HepG2 (cell line): Measurements from ENCODE around the gene RPH3AL. TPM values are rescaled to one million over a fixed set of nuclear protein-coding genes. Genes with fewer than 3 reads are reported as not detected.

Experiments used
- ARNT2 ChIP-seq: sonication (generic); formaldehyde crosslinking; IDR thresholded peaks from 2 replicates; pipeline ENCODE4 v1.8.0; 2022; ENCODE audit warnings: mild to moderate bottlenecking, low read depth, missing genetic modification reagents, moderate library complexity
- ELF3 ChIP-seq: IDR thresholded peaks from 2 replicates; pipeline ENCODE4 v1.6.1; 2016; ENCODE audit warnings: missing genetic modification reagents, missing compliant biosample characterization
- HOXA3 ChIP-seq: sonication (generic); formaldehyde crosslinking; IDR thresholded peaks from 2 replicates; pipeline ENCODE4 v1.5.0; 2020; ENCODE audit warnings: missing genetic modification reagents
- IRX3 ChIP-seq: sonication (generic); formaldehyde crosslinking; IDR thresholded peaks from 2 replicates; pipeline ENCODE4 v1.8.1; 2023; ENCODE audit warnings: mild to moderate bottlenecking, low read depth, missing genetic modification reagents, borderline replicate concordance
- KAT2B ChIP-seq: fragments of 150-350 bp; IDR thresholded peaks from 2 replicates; pipeline ENCODE4 v1.6.1; 2014; ENCODE audit warnings: low read depth, low read length, borderline replicate concordance
- KLF9 ChIP-seq: IDR thresholded peaks from 2 replicates; pipeline ENCODE4 v1.6.1; 2016; ENCODE audit warnings: low read depth
- NAIF1 ChIP-seq: sonication (generic); formaldehyde crosslinking; IDR thresholded peaks from 2 replicates; pipeline ENCODE4 v1.5.0; 2020; ENCODE audit warnings: mild to moderate bottlenecking, missing genetic modification reagents, borderline replicate concordance
- NFE2L2 ChIP-seq: fragments of 150-350 bp; IDR thresholded peaks from 2 replicates; pipeline ENCODE4 v1.6.1; 2014; ENCODE audit warnings: low read length
- NR1H2 ChIP-seq: sonication (generic); formaldehyde crosslinking; IDR thresholded peaks from 2 replicates; pipeline ENCODE4 v1.8.1; 2022; ENCODE audit warnings: low read depth, missing genetic modification reagents, borderline replicate concordance
- PHF20 ChIP-seq: sonication (generic); formaldehyde crosslinking; IDR thresholded peaks from 2 replicates; pipeline ENCODE4 v1.5.0; 2020; ENCODE audit warnings: mild to moderate bottlenecking, missing genetic modification reagents
- PRPF4 ChIP-seq: fragments of 200-400 bp; formaldehyde crosslinking; IDR thresholded peaks from 2 replicates; pipeline ENCODE4 v1.6.1; 2016; ENCODE audit warnings: low read length, low read depth; ENCODE audit not compliant: poor library complexity, severe bottlenecking
- PTBP1 ChIP-seq: fragments of 200-400 bp; formaldehyde crosslinking; IDR thresholded peaks from 2 replicates; pipeline ENCODE4 v1.6.1; 2018; ENCODE audit warnings: low read length, low read depth; ENCODE audit not compliant: poor library complexity, severe bottlenecking
- RBM39 ChIP-seq: fragments of 200-400 bp; formaldehyde crosslinking; IDR thresholded peaks from one replicate; pipeline ENCODE4 v1.6.1; 2018; ENCODE audit warnings: antibody characterized with exemption, mild to moderate bottlenecking, low read depth, low read length; ENCODE audit not compliant: poor library complexity, severe bottlenecking
- RFX1 ChIP-seq: fragments of 450-650 bp; IDR thresholded peaks from 2 replicates; pipeline ENCODE4 v1.6.1; 2017
- RFXAP ChIP-seq: sonication (generic); formaldehyde crosslinking; IDR thresholded peaks from 2 replicates; pipeline ENCODE4 v1.4.0; 2020; ENCODE audit warnings: missing genetic modification reagents, borderline replicate concordance
- SNAI1 ChIP-seq: sonication (generic); formaldehyde crosslinking; IDR thresholded peaks from 2 replicates; pipeline ENCODE4 v1.5.0; 2020; ENCODE audit warnings: mild to moderate bottlenecking, missing genetic modification reagents, borderline replicate concordance
- SRSF4 ChIP-seq: fragments of 200-400 bp; formaldehyde crosslinking; IDR thresholded peaks from one replicate; pipeline ENCODE4 v1.6.1; 2018; ENCODE audit warnings: mild to moderate bottlenecking, low read depth, low read length, moderate library complexity; ENCODE audit not compliant: poor library complexity, severe bottlenecking
- YY1 ChIP-seq: IDR thresholded peaks from 2 replicates; pipeline ENCODE4 v1.6.1; 2011; ENCODE audit warnings: low read length, low read depth, moderate library complexity, mild to moderate bottlenecking; ENCODE audit not compliant: insufficient read depth, insufficient replicate concordance
- ZBTB8A ChIP-seq: sonication (generic); formaldehyde crosslinking; IDR thresholded peaks from 2 replicates; pipeline ENCODE4 v1.4.0; 2020; ENCODE audit warnings: mild to moderate bottlenecking, low read depth, missing genetic modification reagents, borderline replicate concordance
- ZFP36 ChIP-seq: fragments of 150-350 bp; IDR thresholded peaks from 2 replicates; pipeline ENCODE4 v1.6.1; 2018; ENCODE audit warnings: borderline replicate concordance, low read length, low read depth; ENCODE audit not compliant: partially characterized antibody
- ZFX ChIP-seq: sonication (generic); formaldehyde crosslinking; IDR thresholded peaks from 2 replicates; pipeline ENCODE4 v1.4.0; 2020; ENCODE audit warnings: mild to moderate bottlenecking, low read depth, missing genetic modification reagents, moderate library complexity
- ZNF230 ChIP-seq: sonication (generic); formaldehyde crosslinking; IDR thresholded peaks from 2 replicates; pipeline ENCODE4 v1.4.0; 2020; ENCODE audit warnings: mild to moderate bottlenecking, missing genetic modification reagents
- ZNF335 ChIP-seq: sonication (generic); formaldehyde crosslinking; IDR thresholded peaks from 2 replicates; pipeline ENCODE4 v1.4.0; 2020; ENCODE audit warnings: missing genetic modification reagents
- ZNF382 ChIP-seq: sonication (generic); formaldehyde crosslinking; IDR thresholded peaks from 2 replicates; pipeline ENCODE4 v1.5.0; 2020; ENCODE audit warnings: missing genetic modification reagents, mild to moderate bottlenecking, borderline replicate concordance
- ZNF564 ChIP-seq: sonication (generic); formaldehyde crosslinking; IDR thresholded peaks from 2 replicates; pipeline ENCODE4 v1.8.1; 2023; ENCODE audit warnings: mild to moderate bottlenecking, missing genetic modification reagents
- ZNF780A ChIP-seq: sonication (generic); formaldehyde crosslinking; IDR thresholded peaks from 2 replicates; pipeline ENCODE4 v1.8.0; 2022; ENCODE audit warnings: mild to moderate bottlenecking, missing genetic modification reagents, moderate library complexity
- ZNF816 ChIP-seq: sonication (generic); formaldehyde crosslinking; IDR thresholded peaks from 2 replicates; pipeline ENCODE4 v1.8.0; 2022; ENCODE audit warnings: missing genetic modification reagents, mild to moderate bottlenecking, borderline replicate concordance
- polyA plus RNA-seq, 8 experiments: library from polyadenylated mRNA; depleted of rRNA in 3 of 8; stranded (reverse) in 7 of 8; unstranded in 1 of 8; fragments of >200 nt; fragmentation: Illumina TruSeq in 4 of 8; extraction: Trizol in 4 of 8; gene quantifications; 2 replicates each; pipeline versions ENCODE4 v1.2.1 to v1.2.3, GENCODE V29; 2011 to 2016; ENCODE audit warnings: low read depth in 4 of 8, missing spikeins in 1 of 8, mixed read lengths in 1 of 8; ENCODE audit not compliant: insufficient read depth in 1 of 8
- total RNA-seq, 5 experiments: library from RNA; depleted of rRNA; stranded (reverse); fragments of >200 nt; fragmentation: Illumina TruSeq; extraction: Trizol; gene quantifications; 2 replicates each; pipeline ENCODE4 v1.2.3, GENCODE V29; 2016; ENCODE audit warnings: low read depth in 1 of 5
- TF ChIP-seq, protein P1 (sequence below): sonication (generic); formaldehyde crosslinking; IDR thresholded peaks from 2 replicates; pipeline ENCODE4 v1.8.1; 2023; ENCODE audit warnings: mild to moderate bottlenecking, missing genetic modification reagents, borderline replicate concordance
- TF ChIP-seq, protein P2 (sequence below): sonication (generic); formaldehyde crosslinking; IDR thresholded peaks from 2 replicates; pipeline ENCODE4 v1.4.0; 2020; ENCODE audit warnings: low read depth, mild to moderate bottlenecking, missing genetic modification reagents
- TF ChIP-seq, protein P3 (sequence below): sonication (generic); formaldehyde crosslinking; conservative IDR thresholded peaks from 2 replicates; pipeline ENCODE4 v1.4.0; 2020; ENCODE audit warnings: missing genetic modification reagents

Gene RPH3AL
- total and polyA plus RNA-seq, 2 of the 13 experiments (the other 11 are each of a cell fraction or from before 2014, with no cell fraction given) = 7.8 to 16.4 TPM

DNA sequence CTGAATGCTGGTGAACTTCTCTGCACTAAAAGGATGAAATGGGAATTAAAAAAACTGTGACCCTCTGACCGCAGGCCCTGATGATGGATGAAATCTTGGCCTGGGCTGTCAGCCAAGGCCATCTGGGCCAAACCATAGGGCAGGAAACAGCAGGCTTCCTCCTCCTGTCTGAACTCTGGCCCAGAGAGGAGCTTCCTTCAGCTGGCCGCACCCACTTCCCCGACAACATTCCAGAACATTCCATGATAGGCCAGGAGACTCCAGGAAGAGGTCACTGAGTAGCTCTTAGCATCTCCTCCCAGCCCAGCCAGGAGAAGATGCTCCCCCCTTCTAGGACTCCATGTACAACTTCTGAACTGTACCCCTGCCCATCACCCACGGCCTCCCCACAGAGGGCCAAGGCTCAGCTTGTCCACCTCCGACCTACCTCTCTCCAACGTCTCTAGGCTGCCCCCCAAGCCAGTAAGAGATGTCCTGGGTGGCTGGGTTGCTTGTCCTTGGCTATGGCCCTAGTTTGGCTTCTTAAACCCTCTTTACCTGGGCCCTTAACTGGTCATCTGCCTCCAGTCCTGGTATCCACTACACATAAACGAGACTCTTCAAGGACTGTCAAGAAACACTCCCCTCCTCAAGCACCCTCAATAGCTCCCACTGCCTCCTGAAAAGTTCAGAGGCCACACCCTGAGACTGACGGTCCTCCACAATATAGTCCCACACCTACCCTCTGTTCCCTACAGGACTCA, 1.7 kb downstream of the RPH3AL start (continued):
- TF ChIP-seq SNAI1 (CRISPR knock-in tag) = 0 out of 2 replicates have a peak, but pooled peaks have one; percentile 29
- TF ChIP-seq NFE2L2 = no peak
- no peak for TF ChIP-seq ARNT2 (CRISPR knock-in tag)
- TF ChIP-seq HOXA3 (CRISPR knock-in tag) = 0 out of 2 replicates have a peak, but pooled peaks have one; percentile 28
- no peak for TF ChIP-seq PTBP1
- no peak for TF ChIP-seq NAIF1
- no peak for TF ChIP-seq NR1H2 (CRISPR knock-in tag)
- no peak for TF ChIP-seq ZFP36
- no peak for TF ChIP-seq IRX3
- no peak for TF ChIP-seq PHF20 (CRISPR knock-in tag)
- TF ChIP-seq RBM39 = no peak
- no peak for TF ChIP-seq ZNF382 (CRISPR knock-in tag)
- no peak for TF ChIP-seq ZNF780A
- TF ChIP-seq YY1 = no peak
- no peak for TF ChIP-seq PRPF4
- no peak; the same call in 1 of the 2 replicates for TF ChIP-seq ZBTB8A (CRISPR knock-in tag)
- TF ChIP-seq ZNF816 = 0 out of 2 replicates have a peak, but pooled peaks have one; percentile 57
- TF ChIP-seq, protein P1, sequence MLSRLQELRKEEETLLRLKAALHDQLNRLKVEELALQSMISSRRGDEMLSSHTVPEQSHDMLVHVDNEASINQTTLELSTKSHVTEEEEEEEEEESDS = no peak
- TF ChIP-seq, protein P2, sequence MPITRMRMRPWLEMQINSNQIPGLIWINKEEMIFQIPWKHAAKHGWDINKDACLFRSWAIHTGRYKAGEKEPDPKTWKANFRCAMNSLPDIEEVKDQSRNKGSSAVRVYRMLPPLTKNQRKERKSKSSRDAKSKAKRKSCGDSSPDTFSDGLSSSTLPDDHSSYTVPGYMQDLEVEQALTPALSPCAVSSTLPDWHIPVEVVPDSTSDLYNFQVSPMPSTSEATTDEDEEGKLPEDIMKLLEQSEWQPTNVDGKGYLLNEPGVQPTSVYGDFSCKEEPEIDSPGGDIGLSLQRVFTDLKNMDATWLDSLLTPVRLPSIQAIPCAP (CRISPR knock-in tag) = no peak
- TF ChIP-seq ZNF230 (CRISPR knock-in tag) = no peak
- TF ChIP-seq ZFX (CRISPR knock-in tag) = peak; percentile 64
- no peak for TF ChIP-seq SRSF4
- no peak for TF ChIP-seq RFX1
- TF ChIP-seq, protein P3, sequence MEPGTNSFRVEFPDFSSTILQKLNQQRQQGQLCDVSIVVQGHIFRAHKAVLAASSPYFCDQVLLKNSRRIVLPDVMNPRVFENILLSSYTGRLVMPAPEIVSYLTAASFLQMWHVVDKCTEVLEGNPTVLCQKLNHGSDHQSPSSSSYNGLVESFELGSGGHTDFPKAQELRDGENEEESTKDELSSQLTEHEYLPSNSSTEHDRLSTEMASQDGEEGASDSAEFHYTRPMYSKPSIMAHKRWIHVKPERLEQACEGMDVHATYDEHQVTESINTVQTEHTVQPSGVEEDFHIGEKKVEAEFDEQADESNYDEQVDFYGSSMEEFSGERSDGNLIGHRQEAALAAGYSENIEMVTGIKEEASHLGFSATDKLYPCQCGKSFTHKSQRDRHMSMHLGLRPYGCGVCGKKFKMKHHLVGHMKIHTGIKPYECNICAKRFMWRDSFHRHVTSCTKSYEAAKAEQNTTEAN (CRISPR knock-in tag) = no peak
- TF ChIP-seq KLF9 (CRISPR knock-in tag) = no peak
- no peak for TF ChIP-seq ZNF564
- peak; percentile 90 for TF ChIP-seq ELF3 (CRISPR knock-in tag)
- TF ChIP-seq RFXAP (CRISPR knock-in tag) = no peak
- TF ChIP-seq KAT2B = no peak
- TF ChIP-seq ZNF335 = no peak
